HepG2 (cell line): ENCODE measurements around the gene JTB. TPM values are rescaled to one million over a fixed set of nuclear protein-coding genes. Genes with fewer than 3 reads are reported as not detected.

ENCODE experiments used
- JUND ChIP-seq: sonication (generic); formaldehyde crosslinking; IDR thresholded peaks from 2 replicates; pipeline ENCODE4 v1.8.0; 2022; ENCODE audit warnings: mild to moderate bottlenecking, missing genetic modification reagents
- KMT2B ChIP-seq: IDR thresholded peaks from 2 replicates; pipeline ENCODE4 v1.6.1; 2016; ENCODE audit warnings: missing genetic modification reagents, missing compliant biosample characterization
- TBX2 ChIP-seq: sonication (generic); formaldehyde crosslinking; IDR thresholded peaks from 2 replicates; pipeline ENCODE4 v1.5.0; 2020; ENCODE audit warnings: missing genetic modification reagents, mild to moderate bottlenecking, borderline replicate concordance
- ZFX ChIP-seq: sonication (generic); formaldehyde crosslinking; IDR thresholded peaks from 2 replicates; pipeline ENCODE4 v1.4.0; 2020; ENCODE audit warnings: mild to moderate bottlenecking, low read depth, missing genetic modification reagents, moderate library complexity
- ZNF766 ChIP-seq: sonication (generic); formaldehyde crosslinking; IDR thresholded peaks from 2 replicates; pipeline ENCODE4 v1.5.0; 2020; ENCODE audit warnings: missing genetic modification reagents, borderline replicate concordance
- ZNF792 ChIP-seq: IDR thresholded peaks from 2 replicates; pipeline ENCODE4 v1.6.1; 2016
- polyA plus RNA-seq, 8 experiments: library from polyadenylated mRNA; depleted of rRNA in 3 of 8; stranded (reverse) in 7 of 8; unstranded in 1 of 8; fragments of >200 nt; fragmentation: Illumina TruSeq in 4 of 8; extraction: Trizol in 4 of 8; gene quantifications; 2 replicates each; pipeline versions ENCODE4 v1.2.1 to v1.2.3, GENCODE V29; 2011 to 2016; ENCODE audit warnings: low read depth in 4 of 8, missing spikeins in 1 of 8, mixed read lengths in 1 of 8; ENCODE audit not compliant: insufficient read depth in 1 of 8
- total RNA-seq, 5 experiments: library from RNA; depleted of rRNA; stranded (reverse); fragments of >200 nt; fragmentation: Illumina TruSeq; extraction: Trizol; gene quantifications; 2 replicates each; pipeline ENCODE4 v1.2.3, GENCODE V29; 2016; ENCODE audit warnings: low read depth in 1 of 5
- TF ChIP-seq, protein P1 (sequence below): sonication (generic); formaldehyde crosslinking; IDR thresholded peaks from 2 replicates; pipeline ENCODE4 v1.5.0; 2020; ENCODE audit warnings: missing genetic modification reagents
- TF ChIP-seq, protein P2 (sequence below): sonication (generic); formaldehyde crosslinking; conservative IDR thresholded peaks from 2 replicates; pipeline ENCODE4 v1.4.0; 2020; ENCODE audit warnings: missing genetic modification reagents
- TF ChIP-seq, protein P3 (sequence below): sonication (generic); formaldehyde crosslinking; IDR thresholded peaks from 2 replicates; pipeline ENCODE4 v1.4.0; 2020; ENCODE audit warnings: missing genetic modification reagents
- TF ChIP-seq, protein P4 (sequence below): sonication (generic); formaldehyde crosslinking; IDR thresholded peaks from 2 replicates; pipeline ENCODE4 v1.5.0; 2020; ENCODE audit warnings: missing genetic modification reagents
- TF ChIP-seq, protein P5 (sequence below): sonication (generic); formaldehyde crosslinking; IDR thresholded peaks from 2 replicates; pipeline ENCODE4 v1.5.1; 2020; ENCODE audit warnings: missing genetic modification reagents, mild to moderate bottlenecking, borderline replicate concordance
- TF ChIP-seq, protein P6 (sequence below): sonication (generic); formaldehyde crosslinking; IDR thresholded peaks from 2 replicates; pipeline ENCODE4 v1.4.0; 2020; ENCODE audit warnings: missing genetic modification reagents

Gene JTB
- total and polyA plus RNA-seq, 2 of the 13 experiments (the other 11 are each of a cell fraction or from before 2014, with no cell fraction given), result 96.7 to 99.2 TPM

DNA sequence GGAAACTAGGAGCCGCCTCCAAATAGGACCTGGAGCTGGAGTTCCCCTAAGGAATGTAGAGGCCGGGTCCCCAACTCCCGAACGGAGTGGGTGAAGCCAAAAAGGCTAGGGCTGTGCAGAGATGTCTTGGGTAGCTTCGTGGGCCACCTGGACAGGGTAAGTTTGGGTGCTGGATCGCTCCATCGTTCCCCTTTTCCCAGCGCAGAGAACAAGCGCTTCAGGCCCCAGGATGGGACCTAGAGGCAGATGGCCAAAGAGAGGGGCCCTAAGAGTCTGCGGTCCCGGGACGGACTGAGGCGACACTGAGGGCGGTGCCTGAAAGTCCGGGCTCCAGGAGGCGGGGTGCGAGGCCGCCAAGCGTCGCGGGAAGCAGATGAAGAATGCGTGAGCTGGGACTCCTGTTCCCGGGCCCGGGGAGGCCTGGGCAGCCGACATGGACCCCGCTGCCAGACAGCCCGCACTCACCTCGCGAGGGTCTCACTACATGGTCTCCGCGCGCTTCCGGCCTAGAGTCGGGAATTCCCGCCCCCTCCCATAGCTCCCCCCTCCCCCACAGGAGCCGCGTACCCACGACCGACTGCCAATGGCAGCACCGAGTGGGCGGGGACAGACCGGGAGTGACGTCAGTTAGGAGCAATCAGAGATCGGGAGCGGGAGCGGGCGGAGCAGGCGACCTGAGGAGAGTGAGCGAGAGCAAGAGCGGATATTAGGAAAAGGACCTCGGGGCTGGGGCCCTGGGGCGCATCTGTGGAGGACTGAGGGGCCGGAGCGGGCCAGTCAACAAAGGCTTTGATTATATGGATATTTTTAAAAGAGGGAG is 14.2 kb downstream of the JTB start, which contains the start of gene SLC39A1 (continued):
- TF ChIP-seq, protein P1, sequence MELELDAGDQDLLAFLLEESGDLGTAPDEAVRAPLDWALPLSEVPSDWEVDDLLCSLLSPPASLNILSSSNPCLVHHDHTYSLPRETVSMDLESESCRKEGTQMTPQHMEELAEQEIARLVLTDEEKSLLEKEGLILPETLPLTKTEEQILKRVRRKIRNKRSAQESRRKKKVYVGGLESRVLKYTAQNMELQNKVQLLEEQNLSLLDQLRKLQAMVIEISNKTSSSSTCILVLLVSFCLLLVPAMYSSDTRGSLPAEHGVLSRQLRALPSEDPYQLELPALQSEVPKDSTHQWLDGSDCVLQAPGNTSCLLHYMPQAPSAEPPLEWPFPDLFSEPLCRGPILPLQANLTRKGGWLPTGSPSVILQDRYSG (CRISPR knock-in tag), result no peak
- TF ChIP-seq KMT2B (CRISPR knock-in tag), result 0 out of 2 replicates have a peak, but pooled peaks have one; percentile 24
- TF ChIP-seq, protein P2, sequence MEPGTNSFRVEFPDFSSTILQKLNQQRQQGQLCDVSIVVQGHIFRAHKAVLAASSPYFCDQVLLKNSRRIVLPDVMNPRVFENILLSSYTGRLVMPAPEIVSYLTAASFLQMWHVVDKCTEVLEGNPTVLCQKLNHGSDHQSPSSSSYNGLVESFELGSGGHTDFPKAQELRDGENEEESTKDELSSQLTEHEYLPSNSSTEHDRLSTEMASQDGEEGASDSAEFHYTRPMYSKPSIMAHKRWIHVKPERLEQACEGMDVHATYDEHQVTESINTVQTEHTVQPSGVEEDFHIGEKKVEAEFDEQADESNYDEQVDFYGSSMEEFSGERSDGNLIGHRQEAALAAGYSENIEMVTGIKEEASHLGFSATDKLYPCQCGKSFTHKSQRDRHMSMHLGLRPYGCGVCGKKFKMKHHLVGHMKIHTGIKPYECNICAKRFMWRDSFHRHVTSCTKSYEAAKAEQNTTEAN (CRISPR knock-in tag), result peak; percentile 73; the same call in 1 of the 2 replicates
- TF ChIP-seq, protein P3, sequence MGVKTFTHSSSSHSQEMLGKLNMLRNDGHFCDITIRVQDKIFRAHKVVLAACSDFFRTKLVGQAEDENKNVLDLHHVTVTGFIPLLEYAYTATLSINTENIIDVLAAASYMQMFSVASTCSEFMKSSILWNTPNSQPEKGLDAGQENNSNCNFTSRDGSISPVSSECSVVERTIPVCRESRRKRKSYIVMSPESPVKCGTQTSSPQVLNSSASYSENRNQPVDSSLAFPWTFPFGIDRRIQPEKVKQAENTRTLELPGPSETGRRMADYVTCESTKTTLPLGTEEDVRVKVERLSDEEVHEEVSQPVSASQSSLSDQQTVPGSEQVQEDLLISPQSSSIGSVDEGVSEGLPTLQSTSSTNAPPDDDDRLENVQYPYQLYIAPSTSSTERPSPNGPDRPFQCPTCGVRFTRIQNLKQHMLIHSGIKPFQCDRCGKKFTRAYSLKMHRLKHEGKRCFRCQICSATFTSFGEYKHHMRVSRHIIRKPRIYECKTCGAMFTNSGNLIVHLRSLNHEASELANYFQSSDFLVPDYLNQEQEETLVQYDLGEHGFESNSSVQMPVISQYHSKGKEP (CRISPR knock-in tag), result no peak
- TF ChIP-seq, protein P4, sequence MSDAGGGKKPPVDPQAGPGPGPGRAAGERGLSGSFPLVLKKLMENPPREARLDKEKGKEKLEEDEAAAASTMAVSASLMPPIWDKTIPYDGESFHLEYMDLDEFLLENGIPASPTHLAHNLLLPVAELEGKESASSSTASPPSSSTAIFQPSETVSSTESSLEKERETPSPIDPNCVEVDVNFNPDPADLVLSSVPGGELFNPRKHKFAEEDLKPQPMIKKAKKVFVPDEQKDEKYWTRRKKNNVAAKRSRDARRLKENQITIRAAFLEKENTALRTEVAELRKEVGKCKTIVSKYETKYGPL, result no peak
- TF ChIP-seq, protein P5, sequence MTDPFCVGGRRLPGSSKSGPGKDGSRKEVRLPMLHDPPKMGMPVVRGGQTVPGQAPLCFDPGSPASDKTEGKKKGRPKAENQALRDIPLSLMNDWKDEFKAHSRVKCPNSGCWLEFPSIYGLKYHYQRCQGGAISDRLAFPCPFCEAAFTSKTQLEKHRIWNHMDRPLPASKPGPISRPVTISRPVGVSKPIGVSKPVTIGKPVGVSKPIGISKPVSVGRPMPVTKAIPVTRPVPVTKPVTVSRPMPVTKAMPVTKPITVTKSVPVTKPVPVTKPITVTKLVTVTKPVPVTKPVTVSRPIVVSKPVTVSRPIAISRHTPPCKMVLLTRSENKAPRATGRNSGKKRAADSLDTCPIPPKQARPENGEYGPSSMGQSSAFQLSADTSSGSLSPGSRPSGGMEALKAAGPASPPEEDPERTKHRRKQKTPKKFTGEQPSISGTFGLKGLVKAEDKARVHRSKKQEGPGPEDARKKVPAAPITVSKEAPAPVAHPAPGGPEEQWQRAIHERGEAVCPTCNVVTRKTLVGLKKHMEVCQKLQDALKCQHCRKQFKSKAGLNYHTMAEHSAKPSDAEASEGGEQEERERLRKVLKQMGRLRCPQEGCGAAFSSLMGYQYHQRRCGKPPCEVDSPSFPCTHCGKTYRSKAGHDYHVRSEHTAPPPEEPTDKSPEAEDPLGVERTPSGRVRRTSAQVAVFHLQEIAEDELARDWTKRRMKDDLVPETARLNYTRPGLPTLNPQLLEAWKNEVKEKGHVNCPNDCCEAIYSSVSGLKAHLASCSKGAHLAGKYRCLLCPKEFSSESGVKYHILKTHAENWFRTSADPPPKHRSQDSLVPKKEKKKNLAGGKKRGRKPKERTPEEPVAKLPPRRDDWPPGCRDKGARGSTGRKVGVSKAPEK (CRISPR knock-in tag), result no peak
- 0 out of 2 replicates have a peak, but pooled peaks have one; percentile 45 for TF ChIP-seq JUND
- peak; percentile 86 for TF ChIP-seq ZFX (CRISPR knock-in tag)
- 0 out of 2 replicates have a peak, but pooled peaks have one; percentile 20 for TF ChIP-seq ZNF766 (CRISPR knock-in tag)
- TF ChIP-seq, protein P6, sequence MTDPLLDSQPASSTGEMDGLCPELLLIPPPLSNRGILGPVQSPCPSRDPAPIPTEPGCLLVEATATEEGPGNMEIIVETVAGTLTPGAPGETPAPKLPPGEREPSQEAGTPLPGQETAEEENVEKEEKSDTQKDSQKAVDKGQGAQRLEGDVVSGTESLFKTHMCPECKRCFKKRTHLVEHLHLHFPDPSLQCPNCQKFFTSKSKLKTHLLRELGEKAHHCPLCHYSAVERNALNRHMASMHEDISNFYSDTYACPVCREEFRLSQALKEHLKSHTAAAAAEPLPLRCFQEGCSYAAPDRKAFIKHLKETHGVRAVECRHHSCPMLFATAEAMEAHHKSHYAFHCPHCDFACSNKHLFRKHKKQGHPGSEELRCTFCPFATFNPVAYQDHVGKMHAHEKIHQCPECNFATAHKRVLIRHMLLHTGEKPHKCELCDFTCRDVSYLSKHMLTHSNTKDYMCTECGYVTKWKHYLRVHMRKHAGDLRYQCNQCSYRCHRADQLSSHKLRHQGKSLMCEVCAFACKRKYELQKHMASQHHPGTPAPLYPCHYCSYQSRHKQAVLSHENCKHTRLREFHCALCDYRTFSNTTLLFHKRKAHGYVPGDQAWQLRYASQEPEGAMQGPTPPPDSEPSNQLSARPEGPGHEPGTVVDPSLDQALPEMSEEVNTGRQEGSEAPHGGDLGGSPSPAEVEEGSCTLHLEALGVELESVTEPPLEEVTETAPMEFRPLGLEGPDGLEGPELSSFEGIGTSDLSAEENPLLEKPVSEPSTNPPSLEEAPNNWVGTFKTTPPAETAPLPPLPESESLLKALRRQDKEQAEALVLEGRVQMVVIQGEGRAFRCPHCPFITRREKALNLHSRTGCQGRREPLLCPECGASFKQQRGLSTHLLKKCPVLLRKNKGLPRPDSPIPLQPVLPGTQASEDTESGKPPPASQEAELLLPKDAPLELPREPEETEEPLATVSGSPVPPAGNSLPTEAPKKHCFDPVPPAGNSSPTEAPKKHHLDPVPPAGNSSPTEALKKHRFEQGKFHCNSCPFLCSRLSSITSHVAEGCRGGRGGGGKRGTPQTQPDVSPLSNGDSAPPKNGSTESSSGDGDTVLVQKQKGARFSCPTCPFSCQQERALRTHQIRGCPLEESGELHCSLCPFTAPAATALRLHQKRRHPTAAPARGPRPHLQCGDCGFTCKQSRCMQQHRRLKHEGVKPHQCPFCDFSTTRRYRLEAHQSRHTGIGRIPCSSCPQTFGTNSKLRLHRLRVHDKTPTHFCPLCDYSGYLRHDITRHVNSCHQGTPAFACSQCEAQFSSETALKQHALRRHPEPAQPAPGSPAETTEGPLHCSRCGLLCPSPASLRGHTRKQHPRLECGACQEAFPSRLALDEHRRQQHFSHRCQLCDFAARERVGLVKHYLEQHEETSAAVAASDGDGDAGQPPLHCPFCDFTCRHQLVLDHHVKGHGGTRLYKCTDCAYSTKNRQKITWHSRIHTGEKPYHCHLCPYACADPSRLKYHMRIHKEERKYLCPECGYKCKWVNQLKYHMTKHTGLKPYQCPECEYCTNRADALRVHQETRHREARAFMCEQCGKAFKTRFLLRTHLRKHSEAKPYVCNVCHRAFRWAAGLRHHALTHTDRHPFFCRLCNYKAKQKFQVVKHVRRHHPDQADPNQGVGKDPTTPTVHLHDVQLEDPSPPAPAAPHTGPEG (CRISPR knock-in tag), result peak; percentile 67
- TF ChIP-seq ZNF792 (CRISPR knock-in tag), result no peak; the same call in 1 of the 2 replicates
- TF ChIP-seq TBX2 (CRISPR knock-in tag), result no peak
